Skeletal muscle satellite cell (primary cell): Measurements from ENCODE around the gene ARHGAP19.

Experiments
- H3K27me3 ChIP-seq: 2 replicates; pipeline ENCODE4 v1.7.0; 2013; ENCODE audit warnings: low read length; ENCODE audit not compliant: control insufficient read depth, insufficient read depth
- H3K36me3 ChIP-seq: 2 replicates; pipeline ENCODE4 v1.7.0; 2013; ENCODE audit warnings: mild to moderate bottlenecking, control low read depth, low read length; ENCODE audit not compliant: insufficient read depth
- H3K4me1 ChIP-seq: 2 replicates; pipeline ENCODE4 v1.7.0; 2013; ENCODE audit warnings: low read length; ENCODE audit not compliant: control insufficient read depth, insufficient read depth
- H3K4me2 ChIP-seq: 2 replicates; pipeline ENCODE4 v1.7.0; 2013; ENCODE audit warnings: mild to moderate bottlenecking, low read length
- H3K4me3 ChIP-seq: 2 replicates; pipeline ENCODE4 v1.7.0; 2013; ENCODE audit warnings: low read length
- H3K9ac ChIP-seq: 2 replicates; pipeline ENCODE4 v1.7.0; 2013; ENCODE audit warnings: mild to moderate bottlenecking, low read depth, low read length, moderate library complexity
- H3K9me3 ChIP-seq: replicated peaks from 2 replicates; pipeline ENCODE4 v1.7.0; 2013; ENCODE audit warnings: mild to moderate bottlenecking, control low read depth, low read length

ARHGAP19 gene

DNA sequence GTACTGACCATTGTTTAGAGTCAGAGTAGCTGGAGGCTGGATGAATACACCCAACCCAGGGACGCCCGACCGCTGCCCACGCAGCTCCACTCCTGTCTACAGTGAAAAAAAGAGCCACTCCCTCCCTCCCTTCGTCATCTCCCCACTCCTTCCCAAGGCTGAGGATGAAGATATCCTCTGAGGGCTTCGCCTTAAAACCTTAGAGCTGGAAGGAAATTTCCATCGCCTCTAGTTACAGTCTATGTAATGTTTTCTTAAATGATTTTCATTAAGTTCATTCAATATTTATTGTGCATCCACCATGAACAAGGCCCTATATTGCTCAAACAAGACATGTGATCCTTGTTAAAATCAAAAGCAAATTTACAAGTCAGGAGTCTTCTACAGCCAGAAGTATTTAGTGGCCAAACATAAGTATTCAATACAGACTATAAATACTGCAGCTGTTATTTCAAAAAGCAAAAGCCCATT lies 95.4 kb downstream of the ARHGAP19 start:
- Histone ChIP-seq H3K27me3 (peaks cover 58% of the 10 kb centered on the region), H3K4me3 (no peak overlapping the region), H3K4me2 (no peak overlapping the region), H3K4me1 (peaks cover 4% of the 10 kb centered on the region), H3K9ac (no peak overlapping the region), H3K36me3 (no peaks in the 10 kb centered on the region), H3K9me3 (no peaks in the 10 kb centered on the region)

DNA sequence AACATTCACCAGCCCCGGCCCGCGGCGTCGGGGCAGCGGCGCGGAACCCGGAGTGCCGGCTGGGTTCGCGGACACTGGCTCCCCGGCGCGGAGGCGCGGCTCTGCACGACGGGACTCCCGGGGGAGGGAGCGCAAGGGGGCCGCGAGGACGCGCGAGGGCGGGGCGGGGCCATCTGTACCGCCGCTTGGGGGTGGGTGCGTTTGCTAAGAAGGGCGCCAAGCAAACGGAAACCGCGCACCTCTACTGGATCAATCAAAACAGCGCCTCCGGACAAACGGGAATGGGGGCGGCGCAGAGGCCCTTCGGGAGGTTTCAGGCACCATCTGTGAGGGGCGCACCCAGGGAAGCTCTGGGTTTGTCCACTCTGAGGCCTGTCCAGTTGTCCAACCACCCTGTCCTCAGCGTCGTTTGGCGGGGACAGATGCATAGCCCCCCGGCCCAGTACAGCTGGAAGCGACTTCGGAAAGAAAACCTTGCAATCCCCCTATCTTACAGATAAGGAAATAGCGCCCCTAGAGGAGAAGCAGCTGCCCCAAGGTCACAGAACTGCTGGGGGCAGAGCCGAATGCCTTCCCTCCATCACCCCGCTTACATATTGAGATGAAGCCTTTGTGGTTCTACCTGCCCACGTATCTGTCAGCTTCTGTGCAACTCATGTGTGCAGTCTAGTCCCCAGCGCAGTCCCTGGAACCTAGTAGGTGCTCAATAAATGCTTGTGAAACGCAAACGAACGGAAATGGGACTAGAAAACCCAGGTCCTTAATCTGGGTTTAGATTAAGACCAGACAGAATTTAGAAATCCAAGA lies 96.0 kb downstream of the ARHGAP19 start:
- Histone ChIP-seq H3K4me3 (peak overlapping the region; percentile 74), H3K4me1 (peaks cover 4% of the 10 kb centered on the region), H3K36me3 (no peaks in the 10 kb centered on the region), H3K9ac (peak overlapping the region; percentile 13), H3K9me3 (no peaks in the 10 kb centered on the region), H3K4me2 (peak overlapping the region; percentile 95), H3K27me3 (peaks cover 62% of the 10 kb centered on the region)

DNA sequence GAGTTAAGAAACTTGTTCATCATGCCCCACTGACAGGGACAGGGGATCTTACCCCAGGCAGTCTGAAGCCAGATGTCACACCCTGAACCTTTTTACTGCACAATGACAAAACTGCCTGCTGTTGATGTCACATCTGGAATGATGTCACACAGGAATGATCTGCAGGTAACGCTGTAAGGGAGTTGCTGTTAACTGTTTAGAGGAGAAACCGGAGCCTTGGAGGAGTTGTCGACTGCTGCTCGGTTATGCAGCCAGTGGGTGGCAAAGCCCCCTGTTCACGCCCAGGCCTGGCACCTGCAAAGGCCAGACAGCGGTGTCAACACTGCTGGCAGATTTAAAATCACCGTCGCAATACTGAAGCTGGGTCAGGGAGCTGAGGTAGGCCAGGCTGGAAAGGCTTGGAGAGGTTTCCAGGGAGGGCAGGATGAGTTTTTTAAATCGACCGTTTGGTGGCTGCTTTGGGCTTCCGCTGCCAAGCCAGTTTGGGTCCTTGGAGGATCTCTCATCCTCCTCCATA lies 96.7 kb downstream of the ARHGAP19 start:
- H3K9ac ChIP-seq: no peak overlapping the region
- peak overlapping the region; percentile 95 for H3K4me2 ChIP-seq
- H3K9me3 ChIP-seq: no peaks in the 10 kb centered on the region
- peaks cover 58% of the 10 kb centered on the region for H3K27me3 ChIP-seq
- H3K36me3 ChIP-seq: no peaks in the 10 kb centered on the region
- peak overlapping the region; percentile 74 for H3K4me3 ChIP-seq
- H3K4me1 ChIP-seq: peaks cover 4% of the 10 kb centered on the region

DNA sequence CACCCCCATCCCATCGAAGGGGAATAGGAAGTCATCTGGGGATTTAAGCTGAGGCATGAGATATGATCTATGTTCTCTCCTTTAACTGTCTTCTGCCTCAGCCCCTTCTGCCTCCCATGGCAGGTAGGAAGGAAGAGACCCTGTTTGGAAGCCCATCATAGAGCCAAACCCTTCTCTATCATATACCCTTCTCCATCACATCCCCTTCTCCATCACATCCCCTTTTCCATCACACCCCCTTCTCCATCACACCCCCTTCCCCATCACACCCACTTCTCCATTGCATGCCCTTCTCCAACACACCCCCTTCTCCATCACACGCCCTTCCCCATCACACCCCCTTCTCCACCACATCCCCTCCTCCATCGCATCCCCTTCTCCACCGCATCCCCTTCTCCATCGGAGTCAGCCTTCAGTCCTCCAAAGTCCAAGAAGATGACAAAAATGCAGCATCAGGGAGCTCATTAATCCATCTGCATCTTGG lies 99.4 kb downstream of the ARHGAP19 start:
- no peak overlapping the region for H3K9ac ChIP-seq
- no peak overlapping the region for H3K4me2 ChIP-seq
- H3K4me1 ChIP-seq: peaks cover 4% of the 10 kb centered on the region
- H3K9me3 ChIP-seq: no peaks in the 10 kb centered on the region
- H3K4me3 ChIP-seq: no peak overlapping the region
- peaks cover 67% of the 10 kb centered on the region for H3K27me3 ChIP-seq
- H3K36me3 ChIP-seq: no peaks in the 10 kb centered on the region

DNA sequence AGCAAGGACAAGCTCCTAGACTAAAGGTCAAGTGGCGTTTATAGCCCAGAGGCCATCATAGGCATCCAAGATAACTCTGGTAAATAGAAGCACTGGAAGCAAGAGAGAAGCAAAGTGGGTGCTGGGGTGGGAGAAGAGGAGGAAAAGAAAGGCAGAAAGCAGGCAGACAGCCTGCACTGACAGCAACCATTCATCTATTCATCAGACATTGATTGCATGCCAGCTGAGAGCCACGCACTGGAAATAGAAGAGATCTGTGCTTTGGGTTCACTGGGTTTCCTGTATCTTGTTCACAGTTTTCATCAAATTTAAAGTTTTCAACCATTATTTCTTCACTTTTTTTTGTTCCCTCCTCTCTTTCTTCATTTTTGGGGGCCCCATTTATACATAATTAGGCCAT lies 102.0 kb downstream of the ARHGAP19 start:
- Histone ChIP-seq H3K4me2 (no peak overlapping the region), H3K36me3 (no peaks in the 10 kb centered on the region), H3K4me3 (no peak overlapping the region), H3K27me3 (peaks cover 70% of the 10 kb centered on the region), H3K9me3 (no peaks in the 10 kb centered on the region), H3K9ac (no peak overlapping the region), H3K4me1 (no peaks in the 10 kb centered on the region)

DNA sequence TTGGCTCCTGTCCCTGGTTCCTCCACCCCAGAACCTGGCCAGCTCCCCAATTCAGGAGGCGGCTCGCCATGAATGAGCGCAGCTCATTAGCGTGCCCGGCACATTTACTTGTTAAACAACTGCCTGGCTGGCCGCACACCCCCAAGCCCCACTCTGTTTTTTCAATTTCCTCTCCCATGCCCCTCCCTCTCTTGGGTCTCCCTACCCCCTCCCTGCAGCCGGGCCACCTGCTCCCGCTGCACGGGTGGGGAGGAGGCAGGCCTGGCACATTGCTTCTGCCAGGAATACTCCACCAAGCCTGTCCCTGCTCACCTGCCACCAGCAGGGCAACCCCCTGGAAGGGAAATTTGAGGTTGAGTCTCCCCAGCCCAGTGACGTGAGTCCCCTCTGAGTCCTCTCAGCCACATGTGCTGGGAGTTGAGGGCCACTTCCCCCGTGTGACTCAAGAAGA lies 104.2 kb downstream of the ARHGAP19 start:
- Histone ChIP-seq H3K27me3 (peaks cover 86% of the 10 kb centered on the region), H3K4me2 (no peak overlapping the region), H3K9me3 (no peaks in the 10 kb centered on the region), H3K9ac (no peak overlapping the region), H3K36me3 (no peaks in the 10 kb centered on the region), H3K4me3 (no peak overlapping the region), H3K4me1 (no peaks in the 10 kb centered on the region)

DNA sequence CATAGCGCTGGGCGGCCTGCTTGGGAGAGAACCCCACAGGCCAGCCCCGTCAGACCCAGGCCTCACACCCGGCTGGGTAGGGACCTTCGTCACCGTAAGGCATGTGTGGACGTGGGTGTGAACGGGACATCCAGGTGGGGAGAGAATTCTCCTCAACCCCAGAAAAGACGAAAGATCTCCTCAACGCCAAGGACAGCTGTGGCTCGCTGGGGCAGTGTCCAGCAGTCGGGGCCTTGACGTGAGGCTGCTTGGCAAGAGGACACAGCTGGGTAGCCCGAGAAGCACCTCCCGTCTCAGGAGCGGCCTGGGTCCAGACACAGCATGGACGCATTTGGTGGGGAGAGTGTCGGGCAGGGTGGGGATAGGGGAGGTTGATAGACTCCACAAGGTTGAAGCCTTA lies 105.5 kb downstream of the ARHGAP19 start:
- no peaks in the 10 kb centered on the region for H3K36me3 ChIP-seq
- H3K4me3 ChIP-seq: no peak overlapping the region
- peaks cover 86% of the 10 kb centered on the region for H3K27me3 ChIP-seq
- no peak overlapping the region for H3K4me2 ChIP-seq
- H3K9me3 ChIP-seq: no peaks in the 10 kb centered on the region
- no peak overlapping the region for H3K9ac ChIP-seq
- H3K4me1 ChIP-seq: no peaks in the 10 kb centered on the region

DNA sequence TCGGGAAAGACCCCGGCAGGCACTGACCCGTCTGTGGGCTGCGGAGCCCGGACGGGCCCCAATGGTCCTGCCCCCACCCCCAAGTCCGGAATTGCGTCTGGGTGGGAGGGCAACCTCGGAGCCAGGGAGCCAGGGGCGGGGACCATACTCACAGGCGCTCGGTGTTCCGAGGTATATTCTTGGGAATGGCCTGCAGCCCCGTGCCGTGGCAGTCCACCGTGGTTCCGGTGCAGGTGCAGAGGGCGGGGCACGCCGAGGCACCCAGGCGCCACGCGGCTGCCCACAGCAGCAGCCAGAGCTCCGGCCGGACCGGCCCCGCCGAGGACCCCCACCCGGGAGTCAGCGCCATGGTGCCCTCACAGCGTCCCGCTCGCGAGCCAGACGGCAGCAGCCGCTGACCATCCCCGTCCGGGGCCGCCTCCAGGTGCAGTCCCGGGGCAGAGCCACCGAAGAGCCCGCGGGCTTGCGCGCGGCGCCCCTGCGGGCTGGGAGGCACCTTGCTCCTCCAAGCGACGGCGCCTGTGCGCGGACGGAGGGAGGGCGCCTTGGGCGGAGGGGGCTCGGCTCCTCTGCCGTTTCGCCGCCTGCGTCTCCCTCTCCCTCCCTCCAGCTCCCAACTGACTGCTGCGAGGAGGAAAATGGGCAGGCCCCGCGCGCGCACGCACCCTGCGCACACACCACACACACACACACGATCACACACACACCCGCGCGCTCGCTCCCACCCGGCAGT lies 106.9 kb downstream of the ARHGAP19 start, which contains the start of gene SLIT1:
Gene SLIT1 (minus strand): TSS at position 634 of the 733 bp plus-strand sequence. CDS start 285 bp downstream, at position 349.
- no peak within 1 kb of the TSS for H3K4me2 ChIP-seq
- H3K4me3 ChIP-seq: no peak within 1 kb of the TSS
- H3K9ac ChIP-seq: no peak within 1 kb of the TSS
- no peaks in the 10 kb centered on the region for H3K36me3 ChIP-seq
- no peaks in the 10 kb centered on the region for H3K4me1 ChIP-seq
- peaks cover 90% of the 10 kb centered on the region for H3K27me3 ChIP-seq
- H3K9me3 ChIP-seq: no peaks in the 10 kb centered on the region

DNA sequence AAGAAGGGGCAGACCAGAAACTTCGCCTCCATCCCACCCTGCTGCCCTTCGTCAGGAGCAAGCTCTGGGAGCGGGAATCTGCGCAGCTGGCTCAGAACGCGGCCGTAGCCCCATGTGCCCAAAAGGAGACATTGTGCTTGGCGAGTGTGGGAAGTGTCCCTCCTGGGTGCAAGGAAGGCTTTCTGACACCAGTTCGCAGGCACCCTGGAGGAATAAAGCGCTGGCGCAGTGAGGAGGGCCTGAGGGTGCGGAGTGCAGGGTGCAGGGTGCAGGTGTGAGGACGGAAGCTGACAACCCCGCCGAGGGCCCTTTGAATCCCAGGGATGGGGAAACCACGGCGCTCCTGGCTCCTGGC lies 107.5 kb downstream of the ARHGAP19 start:
- Histone ChIP-seq H3K27me3 (peaks cover 90% of the 10 kb centered on the region), H3K9me3 (no peaks in the 10 kb centered on the region), H3K4me3 (no peak overlapping the region), H3K4me2 (no peak overlapping the region), H3K4me1 (no peaks in the 10 kb centered on the region), H3K36me3 (no peaks in the 10 kb centered on the region), H3K9ac (no peak overlapping the region)

DNA sequence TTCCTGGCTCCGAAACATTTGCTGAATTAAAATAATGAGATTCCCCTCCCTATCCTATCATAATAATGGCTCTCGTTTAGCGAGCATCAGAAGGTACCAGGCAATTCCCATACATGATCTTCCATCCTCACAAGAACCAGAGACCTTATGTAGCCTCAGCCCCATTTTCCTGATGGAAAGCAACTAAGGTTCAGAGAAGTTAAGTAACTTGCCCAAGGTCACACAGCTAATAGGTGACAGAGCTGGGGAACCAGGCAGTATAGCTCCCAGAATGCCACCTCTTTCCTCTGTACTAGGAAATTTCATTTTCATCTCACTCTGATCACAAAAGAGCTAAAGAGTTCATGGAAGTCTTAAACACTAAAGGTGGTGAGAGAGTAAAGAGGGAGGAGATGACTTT lies 109.1 kb downstream of the ARHGAP19 start:
- Histone ChIP-seq H3K4me2 (no peak overlapping the region), H3K9me3 (no peaks in the 10 kb centered on the region), H3K9ac (no peak overlapping the region), H3K4me1 (no peaks in the 10 kb centered on the region), H3K36me3 (no peaks in the 10 kb centered on the region), H3K27me3 (peaks cover 93% of the 10 kb centered on the region), H3K4me3 (no peak overlapping the region)

DNA sequence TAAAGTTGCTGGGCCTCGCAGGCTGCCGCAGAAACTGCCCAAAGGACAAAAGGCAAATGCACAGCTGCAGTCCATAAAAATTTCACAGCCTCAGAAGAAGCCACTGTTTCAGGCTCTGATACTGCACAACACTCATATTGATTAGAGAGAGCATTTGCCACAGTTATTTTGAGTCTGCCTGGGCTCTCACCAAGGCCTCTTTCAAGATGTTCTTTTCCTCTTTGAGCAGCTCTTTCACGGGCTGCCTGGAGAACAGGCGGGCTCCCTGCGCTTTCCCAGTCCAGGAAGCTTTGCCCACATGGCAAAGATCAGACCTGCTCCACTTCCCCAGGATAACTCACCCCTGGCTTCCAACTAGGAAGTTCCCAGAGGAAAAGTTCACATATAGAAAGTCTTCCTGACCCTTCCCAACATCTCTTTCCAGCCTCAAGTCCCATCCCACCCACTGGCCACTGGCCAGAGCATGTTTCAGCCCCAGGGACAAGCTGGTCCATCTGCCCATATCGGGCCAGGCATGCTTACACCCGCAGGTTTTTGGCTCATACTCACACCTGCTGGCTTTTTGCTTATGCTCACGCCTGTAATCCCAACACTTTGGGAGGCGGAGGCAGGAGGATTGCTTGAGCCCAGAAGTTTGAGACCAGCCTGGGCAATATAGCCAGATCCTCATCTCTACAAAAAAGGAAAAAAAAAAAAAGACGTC lies 110.0 kb downstream of the ARHGAP19 start:
- Histone ChIP-seq H3K36me3 (no peaks in the 10 kb centered on the region), H3K9me3 (no peaks in the 10 kb centered on the region), H3K27me3 (peaks cover 93% of the 10 kb centered on the region), H3K4me3 (no peak overlapping the region), H3K9ac (no peak overlapping the region), H3K4me2 (no peak overlapping the region), H3K4me1 (no peaks in the 10 kb centered on the region)
